DND-41 (cell line): ENCODE data around the gene MCUR1.

Source experiments
- CTCF ChIP-seq: IDR thresholded peaks from 2 replicates; pipeline ENCODE4 v1.5.1; 2012; ENCODE audit warnings: borderline replicate concordance, low read length, moderate library complexity, mild to moderate bottlenecking; ENCODE audit not compliant: poor library complexity, severe bottlenecking; ENCODE audit errors: extremely low read depth
- EZH2 ChIP-seq: IDR thresholded peaks from 3 replicates; pipeline ENCODE4 v1.6.1; 2012; ENCODE audit warnings: borderline replicate concordance, low read depth, mild to moderate bottlenecking, moderate library complexity, low read length, inconsistent platforms; ENCODE audit not compliant: severe bottlenecking

- TF ChIP-seq EZH2 (no peak), CTCF (no peak)
Observed at GRCh38 chr6:13796781-13797180, 17.6 kb downstream of the MCUR1 start.
